Measurements from ENCODE around the gene C1QL4. TPM values are rescaled to one million over a fixed set of nuclear protein-coding genes. Genes with fewer than 3 reads are reported as not detected.
A peak's percentile ranks its signal among the peaks of the same experiment; 100 is the strongest.

C1QL4 gene
- total and polyA plus RNA-seq, 9 of the 15 experiments (the other 6 are each of a cell fraction or from before 2014, with no cell fraction given): 0.08 to 2.1 (median 0.31) TPM

GRCh38 chr12:49347311-49348193, 10.6 kb upstream of the C1QL4 start (continued):
- TF ChIP-seq NONO (IDR thresholded peaks at IDR 0.05; ENCODE audit: low read depth in 2 of 2, low read length in 1 of 2): no peak
- TF ChIP-seq CTCFL (IDR thresholded peaks at IDR 0.05; ENCODE audit: borderline replicate concordance, insufficient read depth, low read depth, low read length, poor library complexity, severe bottlenecking): peak; percentile 71
- TF ChIP-seq KDM2B (CRISPR knock-in tag; IDR thresholded peaks at IDR 0.05): peak; percentile 39; the same call in 1 of the 2 replicates
- no peak for TF ChIP-seq ZNF23 (CRISPR knock-in tag; IDR thresholded peaks at IDR 0.05)
- 0 out of 2 replicates have a peak, but pooled peaks have one; percentile 22 for TF ChIP-seq ZNF121 (CRISPR knock-in tag; conservative IDR thresholded peaks at IDR 0.05)
- no peak for TF ChIP-seq PYGO2 (tag; IDR thresholded peaks at IDR 0.05)
- TF ChIP-seq EP300 (IDR thresholded peaks at IDR 0.05; ENCODE audit: low read length): no peak
- no peak for TF ChIP-seq KDM1A (IDR thresholded peaks at IDR 0.05)
- 0 out of 2 replicates have a peak, but pooled peaks have one; percentile 24 for TF ChIP-seq SMAD4 (CRISPR knock-in tag; conservative IDR thresholded peaks at IDR 0.05)
- peak; percentile 56 for TF ChIP-seq SP1 (CRISPR knock-in tag; IDR thresholded peaks at IDR 0.05)
- TF ChIP-seq ZNF212 (CRISPR knock-in tag; IDR thresholded peaks at IDR 0.05): no peak
- TF ChIP-seq ZNF3 (CRISPR knock-in tag; IDR thresholded peaks at IDR 0.05): no peak
- no peak for TF ChIP-seq SNRNP70 (optimal IDR thresholded peaks at IDR 0.05; ENCODE audit: low read depth, low read length)
- TF ChIP-seq XRCC5 (IDR thresholded peaks at IDR 0.05; ENCODE audit: low read depth, low read length): peak; percentile 57; the same call in 1 of the 2 replicates
- 0 out of 2 replicates have a peak, but pooled peaks have one; percentile 63 for TF ChIP-seq ESRRA (IDR thresholded peaks at IDR 0.05; ENCODE audit: borderline replicate concordance, low read depth)
- peak; percentile 99 for TF ChIP-seq ZNF740 (CRISPR knock-in tag; IDR thresholded peaks at IDR 0.05)
- TF ChIP-seq ZNF740 (tag; IDR thresholded peaks at IDR 0.05): peak in 1 of 2 experiments; percentile 94; a peak in 2 of 4 replicates
- TF ChIP-seq BACH1 (tag; IDR thresholded peaks at IDR 0.05): no peak
- no peak for TF ChIP-seq THRAP3 (IDR thresholded peaks at IDR 0.05; ENCODE audit: borderline replicate concordance)
- no peak for TF ChIP-seq TAF15 (IDR thresholded peaks at IDR 0.05; ENCODE audit: low read depth, low read length)
- TF ChIP-seq SNIP1 (IDR thresholded peaks at IDR 0.05; ENCODE audit: low read depth): no peak
- TF ChIP-seq FOXM1 (IDR thresholded peaks at IDR 0.05; ENCODE audit: low read depth): 0 out of 2 replicates have a peak, but pooled peaks have one; percentile 15
- TF ChIP-seq FOXM1 (CRISPR knock-in tag; IDR thresholded peaks at IDR 0.05; ENCODE audit: low read depth): no peak

Measured in K562 (cell line).